Eye (tissue), 1 donor: ENCODE measurements around the gene MAP1A.

Experiments used
- DNase-seq: peaks from one replicate; pipeline ENCODE4 v3.0.0-alpha.2; 2015

Gene MAP1A

DNA sequence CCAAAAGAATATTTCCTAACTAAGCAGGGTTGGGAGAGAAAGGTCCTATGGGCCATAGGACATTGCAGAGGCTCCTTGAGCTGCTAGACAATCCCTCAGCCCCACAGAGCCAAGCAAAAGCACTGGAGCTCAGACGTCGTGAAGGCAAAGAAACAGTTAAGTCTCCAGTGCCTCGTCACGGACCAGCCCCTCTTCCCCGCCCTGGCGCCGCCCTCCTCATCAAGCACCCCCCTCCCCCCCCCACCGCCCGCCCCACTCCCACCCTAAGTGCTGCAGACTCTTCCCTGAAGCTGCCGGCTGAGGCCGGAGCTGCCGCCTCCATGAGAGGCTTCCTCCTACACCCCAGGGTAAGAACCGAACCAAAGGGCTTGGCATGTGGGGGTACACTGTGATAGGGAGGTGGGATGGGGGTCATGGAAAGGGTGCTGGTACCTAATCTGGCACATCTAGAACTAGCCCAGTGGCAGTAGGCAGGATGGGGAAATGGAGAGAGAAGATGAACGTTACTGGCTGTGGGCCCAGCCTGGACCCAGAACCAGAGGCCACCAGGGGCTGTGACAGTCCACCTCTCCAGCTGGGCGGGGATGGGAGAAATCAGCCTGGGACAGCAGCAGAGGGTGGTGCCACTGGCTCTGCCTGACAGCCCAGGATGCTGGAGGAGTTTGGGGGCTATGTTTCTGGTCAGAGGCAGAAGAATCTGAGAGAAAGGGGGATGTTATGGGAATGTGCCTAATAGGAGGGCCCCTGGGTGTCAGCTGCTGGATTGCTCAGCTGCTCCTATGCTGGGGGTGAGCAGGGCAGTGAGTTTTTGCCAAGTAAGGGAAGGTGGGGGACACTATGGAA is at the start of gene MAP1A:
Gene MAP1A (plus strand): TSS at position 255 of the 843 bp plus-strand sequence. CDS start 3,866 bp downstream, outside the sequence.
- DNase-seq: peak; percentile 92

DNA sequence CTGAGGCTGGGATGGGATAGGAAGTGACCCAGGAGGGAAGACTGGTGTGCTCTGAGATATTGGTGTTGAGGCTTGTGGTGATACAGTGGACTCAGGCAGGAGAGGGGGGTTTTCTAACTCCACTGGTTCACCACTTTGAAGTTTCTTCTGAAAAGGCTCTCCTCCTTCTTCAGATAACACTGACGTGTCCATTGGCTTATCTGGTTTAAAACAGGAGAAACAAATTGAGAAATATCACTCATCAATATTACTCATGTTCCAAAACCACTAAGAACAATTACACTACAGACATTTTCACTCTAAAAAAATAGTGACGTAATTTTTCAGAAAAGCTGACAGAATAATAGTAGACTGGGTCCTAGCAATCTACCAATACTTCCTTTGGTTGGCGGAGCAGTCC is 47.5 kb upstream of the MAP1A start:
- DNase-seq: no peak

DNA sequence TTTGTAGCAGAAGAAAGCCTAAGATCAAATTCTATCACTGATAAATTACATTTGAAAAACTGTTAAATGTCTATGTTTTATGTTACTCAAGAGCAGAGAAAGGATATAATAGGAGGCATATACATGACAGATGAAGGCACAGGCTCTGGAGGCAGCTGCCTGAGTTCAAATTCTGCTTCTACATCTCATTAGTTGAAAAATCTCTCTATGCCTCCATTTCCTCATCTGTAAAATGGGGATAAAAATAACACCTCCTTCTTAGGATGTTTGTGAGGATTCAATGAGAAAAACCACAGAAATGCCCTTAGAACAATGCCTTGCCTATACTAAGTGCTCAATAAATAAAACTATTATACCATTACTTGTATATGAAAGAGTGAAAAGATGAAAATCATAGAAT is 45.4 kb upstream of the MAP1A start:
- DNase-seq: no peak

GRCh38 chr15:43473885-43474284 is 43.5 kb upstream of the MAP1A start:
- DNase-seq: no peak

DNA sequence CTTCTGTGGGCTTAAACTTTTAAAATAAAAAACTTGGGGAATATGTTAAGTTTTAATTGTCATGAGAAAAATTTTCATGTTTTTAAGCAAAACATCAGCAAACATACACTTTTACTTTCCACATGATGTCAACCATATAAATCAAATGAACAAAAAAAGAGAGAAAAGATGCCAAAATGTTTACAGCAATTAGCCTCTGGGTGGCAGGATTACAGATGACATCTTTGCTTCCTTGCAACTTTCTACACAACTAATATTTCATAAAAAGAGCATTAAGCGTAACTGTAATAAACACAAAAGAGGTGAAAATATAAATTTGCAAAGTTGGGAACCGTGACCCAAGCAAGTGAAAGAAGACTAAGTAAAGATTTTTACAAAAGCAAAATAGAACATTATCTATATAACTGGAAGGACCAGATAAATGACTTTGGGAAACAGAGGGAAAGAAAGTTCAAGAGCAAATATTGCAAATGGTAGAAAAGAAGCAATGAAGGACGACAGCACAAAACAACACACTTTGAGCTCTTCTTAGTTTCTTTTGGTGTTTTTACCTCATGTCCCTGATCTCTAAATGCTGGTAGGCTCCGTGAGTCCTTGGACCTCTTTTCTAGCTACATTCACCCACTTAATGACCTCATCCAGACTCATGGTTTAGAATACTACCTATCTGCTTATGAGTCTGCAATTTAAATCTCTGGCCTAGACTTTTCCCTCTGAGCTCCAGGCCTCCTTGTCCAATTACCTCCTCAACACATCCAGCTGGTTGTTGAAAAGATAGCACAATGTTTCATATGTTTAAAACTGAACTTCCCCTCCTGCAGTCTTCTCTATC is 33.9 kb upstream of the MAP1A start:
- DNase-seq: no peak

GRCh38 chr15:43484455-43484854 is 33.0 kb upstream of the MAP1A start:
- DNase-seq: no peak

- no peak for DNase-seq
These were observed 30.0 kb upstream of the MAP1A start for GRCh38 chr15:43487271-43487895.

DNA sequence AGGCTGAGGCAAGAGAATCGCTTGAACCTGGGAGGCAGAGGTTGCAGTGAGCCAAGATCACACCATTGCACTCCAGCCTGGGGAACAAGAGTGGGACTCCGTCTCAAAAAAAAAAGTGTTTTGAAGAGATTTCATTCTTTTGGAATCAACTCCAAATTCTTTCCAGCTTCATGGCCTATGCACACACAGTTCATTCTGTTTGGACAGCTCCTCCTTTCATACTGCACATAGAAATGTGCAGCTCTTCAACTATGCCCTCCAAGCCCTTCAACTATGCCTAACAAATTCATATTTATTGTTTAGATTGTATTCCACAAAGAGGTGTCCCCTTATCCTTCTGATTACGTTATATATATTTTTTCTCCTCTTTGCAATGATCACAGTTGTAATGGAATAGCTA is 28.6 kb upstream of the MAP1A start:
- no peak for DNase-seq

DNA sequence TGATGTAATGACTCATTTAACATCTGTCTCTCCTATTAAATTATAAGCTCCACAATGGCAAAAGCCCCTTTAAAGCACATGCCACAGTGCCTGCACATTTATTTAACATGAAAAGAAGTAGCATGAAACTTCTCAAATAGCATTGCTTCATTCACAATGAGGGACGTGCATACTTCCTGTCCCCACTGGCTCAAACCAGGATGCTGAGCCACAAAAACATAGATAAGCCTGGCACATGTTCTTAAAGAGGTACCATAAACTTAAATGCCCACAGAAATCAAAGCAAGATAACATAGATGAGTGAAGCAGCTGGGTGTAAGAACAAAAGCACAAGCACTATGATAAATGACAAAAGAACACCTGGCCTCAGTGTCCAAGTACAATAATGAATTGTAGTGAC is 28.2 kb upstream of the MAP1A start:
- no peak for DNase-seq

DNA sequence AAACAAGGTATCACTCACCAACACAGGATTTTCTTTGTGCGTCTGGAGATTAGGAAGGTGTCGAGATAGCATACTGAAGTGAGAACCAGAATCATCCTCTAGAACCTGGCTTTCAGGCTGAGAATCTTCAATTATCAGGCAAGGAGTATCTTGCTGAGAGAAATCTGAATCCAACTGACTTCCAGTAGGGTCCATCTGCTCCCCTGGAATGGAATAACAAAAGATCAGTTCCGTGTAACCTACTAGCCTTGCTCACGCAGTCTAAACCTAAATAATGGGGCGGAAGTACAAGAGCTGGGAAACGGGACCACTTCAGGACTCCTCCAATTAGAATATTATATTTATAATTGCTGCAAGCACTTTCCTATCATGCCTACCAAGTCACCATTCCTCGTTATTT is 25.1 kb upstream of the MAP1A start:
- no peak for DNase-seq

DNA sequence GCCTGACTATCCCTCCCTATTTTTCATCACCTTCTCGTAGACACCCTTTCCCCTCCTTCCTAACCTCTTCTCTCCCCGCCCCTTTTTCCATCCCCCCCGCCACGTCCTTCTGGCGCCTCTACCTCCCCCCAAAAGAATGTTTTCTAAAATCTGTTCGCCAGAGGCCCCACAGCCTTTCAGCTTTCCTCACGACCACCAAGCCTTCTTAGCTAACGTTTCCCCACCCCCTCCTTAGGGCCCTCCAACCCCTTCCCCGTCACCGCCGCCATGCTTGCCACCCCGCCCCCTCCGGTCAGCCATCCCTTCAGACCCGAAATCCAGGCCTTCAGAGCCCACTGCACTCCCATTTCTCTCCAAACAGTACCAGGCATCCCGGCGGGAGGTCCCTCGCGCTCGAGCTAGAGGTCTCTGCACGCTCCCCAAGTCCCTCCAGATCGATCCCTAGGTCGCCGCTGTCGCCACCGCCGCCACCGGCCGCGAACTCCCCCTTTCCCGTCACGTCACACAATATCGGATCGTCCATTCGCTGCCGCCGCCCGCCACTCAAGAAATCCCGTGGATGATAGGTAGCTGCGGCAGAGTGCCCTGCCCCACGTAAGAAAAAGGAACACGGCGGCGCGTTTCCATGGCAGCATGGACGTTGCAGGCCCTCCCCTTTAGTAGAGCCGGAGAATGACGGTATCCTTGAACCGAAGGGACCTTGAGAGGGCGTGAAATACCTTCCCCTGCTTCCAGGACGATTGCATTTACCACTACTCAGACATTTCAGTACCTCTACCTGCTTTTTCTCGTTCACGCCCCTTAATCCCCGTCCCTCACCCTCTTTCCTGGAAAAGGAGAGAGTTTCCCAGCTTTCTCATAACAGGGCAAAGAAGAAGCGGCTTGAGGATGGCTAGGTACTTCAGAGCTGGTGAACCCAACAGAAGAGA is 24.5 kb upstream of the MAP1A start, which contains the start of gene TP53BP1:
Gene TP53BP1 (minus strand): TSS at position 484 of the 929 bp plus-strand sequence. CDS start 113 bp downstream, at position 371.
- DNase-seq: peak; percentile 98

- DNase-seq: no peak
These were observed 23.5 kb upstream of the MAP1A start for GRCh38 chr15:43493703-43494472.

- no peak for DNase-seq
These were observed 18.4 kb upstream of the MAP1A start for GRCh38 chr15:43498990-43499389.

- no peak for DNase-seq
These were observed 17.8 kb upstream of the MAP1A start for GRCh38 chr15:43499635-43500034.

DNA sequence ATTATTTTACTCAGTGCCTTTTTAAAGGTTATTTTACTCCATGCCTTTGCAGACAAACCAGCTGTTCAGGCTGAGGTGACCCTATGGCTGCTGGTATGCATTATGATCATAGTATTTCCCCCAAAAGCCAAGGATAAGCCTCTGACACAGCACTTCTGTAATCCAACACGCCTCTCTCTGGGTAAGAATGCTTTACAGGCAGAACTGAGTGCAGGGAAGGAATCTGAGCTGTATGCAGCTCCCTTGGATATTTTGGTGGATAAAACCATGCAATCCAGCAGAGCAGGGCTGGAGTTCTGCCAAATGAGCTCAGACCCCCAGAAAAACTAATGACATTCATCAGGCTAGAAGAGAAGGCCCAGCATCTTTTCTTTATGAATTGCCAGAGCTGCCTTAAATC is 11.7 kb upstream of the MAP1A start:
- DNase-seq: peak; percentile 81

GRCh38 chr15:43508421-43508820 is 9.0 kb upstream of the MAP1A start:
- DNase-seq: no peak

- peak; percentile 74 for DNase-seq
These were observed 8.3 kb upstream of the MAP1A start for GRCh38 chr15:43508991-43509659.

DNA sequence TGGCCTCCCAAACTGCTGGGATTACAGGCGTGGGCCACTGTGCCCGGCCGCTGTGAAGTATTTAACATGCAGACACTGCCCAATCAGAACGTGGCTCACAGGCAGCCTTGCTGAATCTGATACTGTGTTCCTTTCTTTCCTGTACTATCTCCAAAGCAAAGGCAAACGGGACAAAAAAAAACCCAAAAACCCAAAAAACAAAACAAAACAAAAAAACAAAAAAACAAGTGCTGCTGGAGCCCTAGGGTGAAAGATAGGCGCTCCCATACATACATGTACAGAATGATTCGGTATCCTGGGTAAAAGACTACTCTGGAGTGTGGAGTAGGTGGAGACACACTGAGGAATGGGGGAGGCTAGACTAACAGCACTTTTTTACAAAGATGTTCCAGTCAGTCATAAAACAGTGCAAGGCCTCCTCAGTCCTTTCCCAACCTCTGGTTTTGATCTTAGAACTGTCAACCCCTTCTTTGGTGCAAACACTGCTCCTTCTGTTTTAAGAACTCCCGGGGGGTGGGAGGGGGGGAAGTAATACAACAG is 7.7 kb upstream of the MAP1A start:
- DNase-seq: no peak

DNA sequence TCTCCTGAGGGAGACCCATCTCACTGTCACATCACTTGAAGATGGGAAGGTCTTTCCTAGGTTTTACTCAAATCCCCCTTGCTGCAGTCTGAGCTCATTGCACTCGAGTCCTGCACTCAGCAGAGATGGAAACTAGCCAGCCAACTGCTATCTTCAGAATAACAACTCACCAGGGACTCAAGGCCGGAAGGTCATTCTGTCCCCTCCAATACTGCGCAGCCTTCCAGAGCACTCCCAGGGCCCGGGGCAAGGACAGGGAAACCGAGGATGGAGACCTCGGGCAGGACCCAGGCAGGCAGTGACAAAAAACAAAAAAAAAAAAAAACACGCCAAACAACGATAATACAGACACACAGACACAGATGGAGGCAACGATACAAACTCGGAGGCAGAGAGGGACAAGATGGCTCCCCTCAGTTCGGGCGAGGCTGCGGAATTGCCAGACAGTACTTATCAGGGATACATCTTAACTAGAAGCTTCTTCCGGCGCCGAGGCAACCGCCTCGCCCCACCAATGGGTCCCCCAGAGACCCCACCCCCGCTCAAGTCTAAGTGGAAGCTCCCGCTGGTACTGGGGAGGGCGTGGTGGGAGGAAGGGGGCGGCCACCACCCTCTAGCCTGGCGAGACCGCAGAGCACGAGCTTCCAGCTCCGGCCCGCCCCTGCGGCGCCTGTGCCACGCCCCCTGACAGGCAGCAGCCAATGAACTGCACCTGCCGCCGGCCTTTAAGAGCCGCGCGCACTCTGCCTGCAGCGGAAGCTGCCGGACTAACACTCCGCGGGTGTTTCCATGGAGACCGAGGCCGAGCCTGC is 7.0 kb upstream of the MAP1A start:
- peak; percentile 99 for DNase-seq
